ENCODE data around the gene CAPN3.

The CAPN3 gene

DNA sequence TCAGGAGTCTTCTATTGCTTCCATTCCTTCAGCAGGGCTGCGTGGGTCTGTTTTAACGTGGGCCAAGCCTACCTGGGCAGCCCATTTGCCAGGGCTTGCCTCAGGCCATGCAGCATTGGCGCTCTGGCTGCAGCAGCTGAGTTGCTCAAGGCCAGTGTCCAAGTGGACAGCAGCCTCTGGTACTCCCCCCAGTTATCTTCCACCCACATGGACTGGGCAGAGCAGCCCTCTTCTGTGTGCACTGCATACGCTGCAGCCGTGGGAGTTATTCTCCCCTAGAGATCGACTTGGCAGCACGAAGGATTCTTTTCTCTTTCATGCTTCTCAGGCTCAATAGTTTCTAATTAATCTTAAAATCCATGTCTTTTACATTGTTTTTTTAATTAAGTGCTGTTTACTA, 6.9 kb upstream of the CAPN3 start:
- no peaks in the 10 kb centered on the region for H3K9me3 ChIP-seq (ENCODE audit: control insufficient read depth, insufficient read depth, low read depth, low read length)
- no peak overlapping the region for H3K27ac ChIP-seq (ENCODE audit: extremely low read depth, low read depth, low read length)
- H3K4me3 ChIP-seq (ENCODE audit: low read depth, low read length) = no peak overlapping the region
- H3K4me1 ChIP-seq (ENCODE audit: control insufficient read depth, insufficient read depth, low read length) = no peaks in the 10 kb centered on the region
- CTCF ChIA-PET = no interaction called here
- POLR2A ChIA-PET = no interaction called here
- no peak for TF ChIP-seq AEBP2 (tag by site-specific recombination; IDR thresholded peaks at IDR 0.05; ENCODE audit: borderline replicate concordance)
- no peak for TF ChIP-seq ZNF416 (tag by site-specific recombination; IDR thresholded peaks at IDR 0.05)
- TF ChIP-seq ZNF701 (tag by site-specific recombination; IDR thresholded peaks at IDR 0.05) = no peak
- TF ChIP-seq EGR2 (tag by site-specific recombination; IDR thresholded peaks at IDR 0.05; ENCODE audit: low read depth) = 0 out of 2 replicates have a peak, but pooled peaks have one; percentile 23
- TF ChIP-seq, protein P1, sequence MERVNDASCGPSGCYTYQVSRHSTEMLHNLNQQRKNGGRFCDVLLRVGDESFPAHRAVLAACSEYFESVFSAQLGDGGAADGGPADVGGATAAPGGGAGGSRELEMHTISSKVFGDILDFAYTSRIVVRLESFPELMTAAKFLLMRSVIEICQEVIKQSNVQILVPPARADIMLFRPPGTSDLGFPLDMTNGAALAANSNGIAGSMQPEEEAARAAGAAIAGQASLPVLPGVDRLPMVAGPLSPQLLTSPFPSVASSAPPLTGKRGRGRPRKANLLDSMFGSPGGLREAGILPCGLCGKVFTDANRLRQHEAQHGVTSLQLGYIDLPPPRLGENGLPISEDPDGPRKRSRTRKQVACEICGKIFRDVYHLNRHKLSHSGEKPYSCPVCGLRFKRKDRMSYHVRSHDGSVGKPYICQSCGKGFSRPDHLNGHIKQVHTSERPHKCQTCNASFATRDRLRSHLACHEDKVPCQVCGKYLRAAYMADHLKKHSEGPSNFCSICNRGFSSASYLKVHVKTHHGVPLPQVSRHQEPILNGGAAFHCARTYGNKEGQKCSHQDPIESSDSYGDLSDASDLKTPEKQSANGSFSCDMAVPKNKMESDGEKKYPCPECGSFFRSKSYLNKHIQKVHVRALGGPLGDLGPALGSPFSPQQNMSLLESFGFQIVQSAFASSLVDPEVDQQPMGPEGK (tag by site-specific recombination; IDR thresholded peaks at IDR 0.05) = no peak
- no peak for TF ChIP-seq ZNF843 (tag by site-specific recombination; IDR thresholded peaks at IDR 0.05)
- H3K36me3 ChIP-seq (ENCODE audit: control insufficient read depth in 2 of 2, insufficient read depth in 1 of 2, low read length in 2 of 2) = peaks cover 0 to 3% of the 10 kb centered on the region in 2 experiments; a peak in 1 of 3 replicates

- peaks cover 0 to 3% of the 10 kb centered on the region in 2 experiments; a peak in 1 of 3 replicates for H3K36me3 ChIP-seq (ENCODE audit: control insufficient read depth in 2 of 2, insufficient read depth in 1 of 2, low read length in 2 of 2)
- POLR2A ChIA-PET = no interaction called here
- H3K9me3 ChIP-seq (ENCODE audit: control insufficient read depth, insufficient read depth, low read depth, low read length) = no peaks in the 10 kb centered on the region
- H3K4me1 ChIP-seq (ENCODE audit: control insufficient read depth, insufficient read depth, low read length) = no peaks in the 10 kb centered on the region
- H3K4me3 ChIP-seq (ENCODE audit: low read depth, low read length) = no peak overlapping the region
- H3K27ac ChIP-seq (ENCODE audit: extremely low read depth, low read depth, low read length) = no peak overlapping the region
- TF ChIP-seq ZNF404 (tag by site-specific recombination; IDR thresholded peaks at IDR 0.05) (no peak), ZNF658 (tag by site-specific recombination; IDR thresholded peaks at IDR 0.05) (no peak), RBAK (tag by site-specific recombination; IDR thresholded peaks at IDR 0.05) (no peak), ZEB2 (tag by site-specific recombination; IDR thresholded peaks at IDR 0.05) (no peak), ZNF600 (tag by site-specific recombination; IDR thresholded peaks at IDR 0.05) (no peak), ZNF37A (tag by site-specific recombination; IDR thresholded peaks at IDR 0.05) (no peak), ZNF311 (tag by site-specific recombination; IDR thresholded peaks at IDR 0.05; ENCODE audit: borderline replicate concordance) (no peak), ZNF239 (tag by site-specific recombination; IDR thresholded peaks at IDR 0.05) (no peak), ZBTB26 (tag by site-specific recombination; optimal IDR thresholded peaks at IDR 0.05) (no peak), PRDM1 (tag by site-specific recombination; IDR thresholded peaks at IDR 0.05) (no peak), ZNF132 (tag by site-specific recombination; IDR thresholded peaks at IDR 0.05; ENCODE audit: borderline replicate concordance) (no peak), ZNF302 (tag by site-specific recombination; IDR thresholded peaks at IDR 0.05; ENCODE audit: low read depth) (no peak), GLI4 (tag by site-specific recombination; IDR thresholded peaks at IDR 0.05) (no peak), ZNF155 (tag by site-specific recombination; IDR thresholded peaks at IDR 0.05) (no peak), ZNF830 (tag by site-specific recombination; IDR thresholded peaks at IDR 0.05; ENCODE audit: low read depth) (no peak), PBX3 (CRISPR knock-in tag; IDR thresholded peaks at IDR 0.05) (no peak), ZNF785 (tag by site-specific recombination; IDR thresholded peaks at IDR 0.05) (no peak)
- TF ChIP-seq, protein P2, sequence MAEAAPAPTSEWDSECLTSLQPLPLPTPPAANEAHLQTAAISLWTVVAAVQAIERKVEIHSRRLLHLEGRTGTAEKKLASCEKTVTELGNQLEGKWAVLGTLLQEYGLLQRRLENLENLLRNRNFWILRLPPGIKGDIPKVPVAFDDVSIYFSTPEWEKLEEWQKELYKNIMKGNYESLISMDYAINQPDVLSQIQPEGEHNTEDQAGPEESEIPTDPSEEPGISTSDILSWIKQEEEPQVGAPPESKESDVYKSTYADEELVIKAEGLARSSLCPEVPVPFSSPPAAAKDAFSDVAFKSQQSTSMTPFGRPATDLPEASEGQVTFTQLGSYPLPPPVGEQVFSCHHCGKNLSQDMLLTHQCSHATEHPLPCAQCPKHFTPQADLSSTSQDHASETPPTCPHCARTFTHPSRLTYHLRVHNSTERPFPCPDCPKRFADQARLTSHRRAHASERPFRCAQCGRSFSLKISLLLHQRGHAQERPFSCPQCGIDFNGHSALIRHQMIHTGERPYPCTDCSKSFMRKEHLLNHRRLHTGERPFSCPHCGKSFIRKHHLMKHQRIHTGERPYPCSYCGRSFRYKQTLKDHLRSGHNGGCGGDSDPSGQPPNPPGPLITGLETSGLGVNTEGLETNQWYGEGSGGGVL (tag by site-specific recombination; IDR thresholded peaks at IDR 0.05) = no peak
- CTCF ChIA-PET = no interaction called here
These were observed 6.2 kb upstream of the CAPN3 start for GRCh38 chr15:42353061-42353460.

Measured in HEK293 (cell line).